ENCODE data around the gene ADAMTSL1.
"Not testable (repeated sequence)": the region's sequence is repeated elsewhere in the genome, so short reads cannot be mapped to it uniquely, and the experiment has no call there.

Gene ADAMTSL1

GRCh38 chr9:18920141-18921084, 446.5 kb downstream of the ADAMTSL1 start:
- H3K27me3 ChIP-seq (replicated peaks; ENCODE audit: control insufficient read depth, insufficient read depth, low read length): no peaks in the 10 kb centered on the region
- peaks cover 35% of the 10 kb centered on the region for H3K4me1 ChIP-seq (ENCODE audit: control insufficient read depth, insufficient read depth, low read length)
- peak; percentile 56 for DNase-seq (ENCODE audit: low read depth)
- no peak overlapping the region for H3K4me3 ChIP-seq (ENCODE audit: low read length)
- no peaks in the 10 kb centered on the region for H3K9me3 ChIP-seq (ENCODE audit: control insufficient read depth, low read length)
- H3K36me3 ChIP-seq (ENCODE audit: control insufficient read depth, insufficient read depth, low read length, severe bottlenecking): no peaks in the 10 kb centered on the region
- peak overlapping the region; percentile 76 for H3K9ac ChIP-seq (ENCODE audit: low read length)

GRCh38 chr9:18921366-18922075, 447.6 kb downstream of the ADAMTSL1 start:
- Histone ChIP-seq H3K27me3 (replicated peaks; ENCODE audit: control insufficient read depth, insufficient read depth, low read length) (no peaks in the 10 kb centered on the region), H3K9ac (ENCODE audit: low read length) (peak overlapping the region; percentile 76), H3K36me3 (ENCODE audit: control insufficient read depth, insufficient read depth, low read length, severe bottlenecking) (no peaks in the 10 kb centered on the region), H3K4me1 (ENCODE audit: control insufficient read depth, insufficient read depth, low read length) (peaks cover 35% of the 10 kb centered on the region), H3K4me3 (ENCODE audit: low read length) (peak overlapping the region; percentile 51), H3K9me3 (ENCODE audit: control insufficient read depth, low read length) (no peaks in the 10 kb centered on the region)
- peak; percentile 61 for DNase-seq (ENCODE audit: low read depth)

GRCh38 chr9:18922161-18922885, 448.4 kb downstream of the ADAMTSL1 start:
- H3K27me3 ChIP-seq (replicated peaks; ENCODE audit: control insufficient read depth, insufficient read depth, low read length): no peaks in the 10 kb centered on the region
- peak overlapping the region; percentile 45 for H3K9ac ChIP-seq (ENCODE audit: low read length)
- H3K4me3 ChIP-seq (ENCODE audit: low read length): no peak overlapping the region
- DNase-seq (ENCODE audit: low read depth): no peak
- no peaks in the 10 kb centered on the region for H3K9me3 ChIP-seq (ENCODE audit: control insufficient read depth, low read length)
- peaks cover 35% of the 10 kb centered on the region for H3K4me1 ChIP-seq (ENCODE audit: control insufficient read depth, insufficient read depth, low read length)
- H3K36me3 ChIP-seq (ENCODE audit: control insufficient read depth, insufficient read depth, low read length, severe bottlenecking): no peaks in the 10 kb centered on the region

GRCh38 chr9:18923167-18923566, 449.2 kb downstream of the ADAMTSL1 start:
- H3K4me1 ChIP-seq (ENCODE audit: control insufficient read depth, insufficient read depth, low read length): peaks cover 35% of the 10 kb centered on the region
- DNase-seq (ENCODE audit: low read depth): no peak
- no peak overlapping the region for H3K9ac ChIP-seq (ENCODE audit: low read length)
- no peaks in the 10 kb centered on the region for H3K9me3 ChIP-seq (ENCODE audit: control insufficient read depth, low read length)
- H3K4me3 ChIP-seq (ENCODE audit: low read length): no peak overlapping the region
- no peaks in the 10 kb centered on the region for H3K27me3 ChIP-seq (replicated peaks; ENCODE audit: control insufficient read depth, insufficient read depth, low read length)
- H3K36me3 ChIP-seq (ENCODE audit: control insufficient read depth, insufficient read depth, low read length, severe bottlenecking): no peaks in the 10 kb centered on the region

GRCh38 chr9:18923671-18924430, 449.9 kb downstream of the ADAMTSL1 start:
- Histone ChIP-seq H3K27me3 (replicated peaks; ENCODE audit: control insufficient read depth, insufficient read depth, low read length) (no peaks in the 10 kb centered on the region), H3K4me1 (ENCODE audit: control insufficient read depth, insufficient read depth, low read length) (peaks cover 35% of the 10 kb centered on the region), H3K36me3 (ENCODE audit: control insufficient read depth, insufficient read depth, low read length, severe bottlenecking) (no peaks in the 10 kb centered on the region), H3K4me3 (ENCODE audit: low read length) (no peak overlapping the region), H3K9me3 (ENCODE audit: control insufficient read depth, low read length) (no peaks in the 10 kb centered on the region), H3K9ac (ENCODE audit: low read length) (no peak overlapping the region)
- no peak for DNase-seq (ENCODE audit: low read depth)

- DNase-seq (ENCODE audit: low read depth): no peak
- H3K9ac ChIP-seq (ENCODE audit: low read length): no peak overlapping the region
Observed at GRCh38 chr9:18925880-18926279, 451.9 kb downstream of the ADAMTSL1 start.

GRCh38 chr9:18926513-18926912, 452.6 kb downstream of the ADAMTSL1 start:
- no peaks in the 10 kb centered on the region for H3K9me3 ChIP-seq (ENCODE audit: control insufficient read depth, low read length)
- H3K36me3 ChIP-seq (ENCODE audit: control insufficient read depth, insufficient read depth, low read length, severe bottlenecking): no peaks in the 10 kb centered on the region
- DNase-seq (ENCODE audit: low read depth): no peak
- peaks cover 9% of the 10 kb centered on the region for H3K4me1 ChIP-seq (ENCODE audit: control insufficient read depth, insufficient read depth, low read length)
- no peaks in the 10 kb centered on the region for H3K27me3 ChIP-seq (replicated peaks; ENCODE audit: control insufficient read depth, insufficient read depth, low read length)
- no peak overlapping the region for H3K4me3 ChIP-seq (ENCODE audit: low read length)
- no peak overlapping the region for H3K9ac ChIP-seq (ENCODE audit: low read length)

More at GRCh38 chr9:18925880-18926279, 451.9 kb downstream of the ADAMTSL1 start:
- H3K9me3 ChIP-seq (ENCODE audit: control insufficient read depth, low read length): no peaks in the 10 kb centered on the region
- peaks cover 16% of the 10 kb centered on the region for H3K4me1 ChIP-seq (ENCODE audit: control insufficient read depth, insufficient read depth, low read length)
- no peaks in the 10 kb centered on the region for H3K36me3 ChIP-seq (ENCODE audit: control insufficient read depth, insufficient read depth, low read length, severe bottlenecking)
- H3K27me3 ChIP-seq (replicated peaks; ENCODE audit: control insufficient read depth, insufficient read depth, low read length): no peaks in the 10 kb centered on the region
- no peak overlapping the region for H3K4me3 ChIP-seq (ENCODE audit: low read length)

- Histone ChIP-seq H3K36me3 (ENCODE audit: control insufficient read depth, insufficient read depth, low read length, severe bottlenecking) (no peaks in the 10 kb centered on the region), H3K9ac (ENCODE audit: low read length) (no peak overlapping the region), H3K4me3 (ENCODE audit: low read length) (no peak overlapping the region), H3K9me3 (ENCODE audit: control insufficient read depth, low read length) (no peaks in the 10 kb centered on the region), H3K27me3 (replicated peaks; ENCODE audit: control insufficient read depth, insufficient read depth, low read length) (no peaks in the 10 kb centered on the region), H3K4me1 (ENCODE audit: control insufficient read depth, insufficient read depth, low read length) (no peaks in the 10 kb centered on the region)
- DNase-seq (ENCODE audit: low read depth): no peak
Observed at GRCh38 chr9:18928711-18929110, 454.8 kb downstream of the ADAMTSL1 start.

- H3K36me3 ChIP-seq (ENCODE audit: control insufficient read depth, insufficient read depth, low read length, severe bottlenecking); H3K9me3 ChIP-seq (ENCODE audit: control insufficient read depth, low read length); H3K9ac ChIP-seq (ENCODE audit: low read length); H3K27me3 ChIP-seq (replicated peaks; ENCODE audit: control insufficient read depth, insufficient read depth, low read length); H3K4me1 ChIP-seq (ENCODE audit: control insufficient read depth, insufficient read depth, low read length); DNase-seq (ENCODE audit: low read depth); H3K4me3 ChIP-seq (ENCODE audit: low read length): not testable (repeated sequence)
Observed at GRCh38 chr9:18930611-18931010, 456.7 kb downstream of the ADAMTSL1 start.

GRCh38 chr9:18935541-18935940, 461.6 kb downstream of the ADAMTSL1 start:
- Histone ChIP-seq H3K4me3 (ENCODE audit: low read length) (no peak overlapping the region), H3K9ac (ENCODE audit: low read length) (no peak overlapping the region), H3K36me3 (ENCODE audit: control insufficient read depth, insufficient read depth, low read length, severe bottlenecking) (no peaks in the 10 kb centered on the region), H3K4me1 (ENCODE audit: control insufficient read depth, insufficient read depth, low read length) (no peaks in the 10 kb centered on the region), H3K9me3 (ENCODE audit: control insufficient read depth, low read length) (no peaks in the 10 kb centered on the region), H3K27me3 (replicated peaks; ENCODE audit: control insufficient read depth, insufficient read depth, low read length) (no peaks in the 10 kb centered on the region)
- peak; percentile 5 for DNase-seq (ENCODE audit: low read depth)
